ENCODE data around the gene CLSTN2.

Gene CLSTN2

DNA sequence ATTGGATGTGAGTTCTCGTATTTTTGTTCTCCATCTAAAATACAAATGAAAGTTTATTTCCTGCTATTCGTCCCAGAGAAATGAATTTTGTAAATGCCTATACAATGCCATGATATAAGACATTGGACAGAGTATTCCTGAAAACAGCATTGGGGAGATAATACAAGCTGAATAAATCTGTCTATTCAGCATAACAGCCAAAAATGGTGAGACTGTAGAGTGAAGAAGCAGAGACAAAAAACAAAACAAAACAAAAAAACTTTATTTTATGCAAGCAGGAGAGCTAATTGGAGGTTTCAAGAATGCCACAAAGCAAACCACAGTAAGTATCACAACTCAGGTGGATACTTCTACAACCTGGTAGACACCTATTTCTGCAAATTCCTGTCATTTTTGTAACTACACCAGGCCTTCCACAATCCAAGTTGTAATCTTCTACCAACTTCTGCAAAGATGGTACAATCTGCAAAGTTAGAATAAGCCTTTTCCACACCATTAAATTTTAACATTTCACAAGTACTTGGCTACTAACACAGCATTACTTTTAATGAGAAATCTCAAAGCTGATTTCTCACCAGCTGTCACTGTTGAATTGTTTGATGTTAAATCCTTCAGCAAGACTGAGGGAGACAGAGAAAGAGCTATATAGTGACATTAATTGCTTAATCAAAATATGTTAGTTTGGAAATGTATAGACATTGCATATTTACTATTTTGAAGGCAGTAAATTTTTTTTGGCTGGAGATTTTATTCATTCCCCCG, 163.1 kb downstream of the CLSTN2 start:
- no peak for DNase-seq

DNA sequence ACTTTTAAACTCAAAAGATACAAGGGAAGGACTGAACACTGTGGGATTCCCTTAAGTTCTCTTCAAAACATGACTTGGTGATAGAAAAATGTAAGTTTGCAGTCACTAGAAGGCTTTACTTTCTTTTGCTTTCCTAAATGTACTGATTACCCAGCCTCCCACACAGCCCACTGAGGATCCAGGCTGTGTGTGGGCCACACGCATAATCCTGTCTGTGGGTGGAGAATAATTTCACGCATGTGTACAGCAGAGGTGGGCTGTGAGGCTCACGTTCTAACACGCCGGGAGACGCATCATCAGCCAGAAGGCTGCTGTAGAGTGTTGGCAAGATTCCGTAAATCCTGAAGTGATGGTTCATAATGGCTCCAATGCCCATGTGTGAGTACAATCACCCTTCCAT, 165.5 kb downstream of the CLSTN2 start:
- no peak for DNase-seq

DNA sequence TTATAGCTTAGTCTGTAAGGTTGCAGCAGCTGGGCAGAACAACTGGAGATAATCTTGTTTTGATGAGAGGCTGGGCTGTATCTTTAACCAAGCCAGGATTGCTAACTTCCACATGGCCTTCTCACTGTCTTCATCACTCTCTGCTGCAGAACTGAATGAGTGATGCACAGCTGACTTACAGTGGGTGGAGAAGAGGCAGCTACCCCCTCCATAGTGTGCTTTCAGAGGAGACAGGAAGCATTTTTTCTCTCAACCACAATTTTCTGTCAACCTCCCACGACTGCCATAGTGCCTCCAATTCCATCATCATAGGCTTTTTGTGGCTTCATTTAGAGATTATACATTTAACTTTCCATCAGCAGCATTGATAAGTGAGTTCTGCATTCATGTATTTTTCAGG, 168.2 kb downstream of the CLSTN2 start:
- DNase-seq = no peak

GRCh38 chr3:140103986-140104645, 169.1 kb downstream of the CLSTN2 start:
- DNase-seq = no peak

GRCh38 chr3:140113996-140114788, 179.2 kb downstream of the CLSTN2 start:
- DNase-seq = no peak

DNA sequence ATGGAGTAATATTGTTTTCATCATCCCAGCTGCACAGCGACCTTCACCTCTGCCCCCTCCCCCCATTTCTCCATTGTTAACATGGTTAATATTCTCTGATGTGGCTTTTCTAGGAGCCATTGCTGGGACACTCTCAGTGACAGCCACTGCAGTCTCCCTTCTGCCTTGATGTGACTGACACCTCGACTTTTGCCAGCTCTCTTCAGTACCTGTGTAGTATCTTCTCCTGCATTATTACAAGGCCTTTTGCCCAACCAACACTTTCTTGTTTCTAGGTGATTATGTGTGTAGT, 179.8 kb downstream of the CLSTN2 start:
- no peak for DNase-seq

GRCh38 chr3:140117096-140117526, 182.1 kb downstream of the CLSTN2 start:
- DNase-seq = no peak

DNA sequence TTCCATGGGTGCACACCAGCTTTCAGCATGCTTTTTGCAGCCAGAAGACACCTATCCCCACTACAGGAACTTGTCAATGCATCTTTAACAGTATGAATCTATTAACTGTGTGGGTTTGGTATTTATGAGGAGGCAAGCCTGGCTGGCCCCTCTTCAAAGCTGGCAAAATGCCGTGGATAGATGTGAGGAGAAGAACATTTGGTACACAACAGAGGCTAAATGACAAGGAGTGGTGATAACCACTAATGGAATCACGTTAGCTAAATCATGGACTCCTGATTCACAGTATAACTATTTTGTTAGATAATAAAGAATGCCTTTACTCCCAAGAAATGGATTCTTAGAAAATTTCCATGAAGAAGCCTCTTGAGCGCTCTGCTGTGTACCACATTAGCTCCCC, 187.2 kb downstream of the CLSTN2 start:
- no peak for DNase-seq

GRCh38 chr3:140128217-140128616, 193.2 kb downstream of the CLSTN2 start:
- no peak for DNase-seq

DNA sequence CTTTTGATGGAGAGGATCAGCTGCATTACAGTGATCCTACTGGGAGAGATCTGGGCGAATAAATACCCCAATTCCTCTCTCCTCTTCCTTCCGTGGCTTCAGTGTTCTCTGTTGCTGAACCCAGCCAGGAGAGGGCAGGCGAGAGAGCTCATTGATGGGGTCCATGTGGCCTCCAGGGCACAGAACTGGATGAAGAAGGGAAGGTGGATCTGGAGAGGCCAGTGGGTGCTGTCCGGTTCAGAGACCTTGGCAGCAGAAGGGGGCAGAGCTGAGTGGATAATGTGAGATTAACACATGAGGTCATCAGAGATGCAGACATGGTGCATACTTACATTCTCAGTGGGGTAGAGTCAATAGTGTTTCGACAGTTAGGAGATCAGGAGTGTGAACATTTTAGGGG, 193.6 kb downstream of the CLSTN2 start:
- DNase-seq = no peak

DNA sequence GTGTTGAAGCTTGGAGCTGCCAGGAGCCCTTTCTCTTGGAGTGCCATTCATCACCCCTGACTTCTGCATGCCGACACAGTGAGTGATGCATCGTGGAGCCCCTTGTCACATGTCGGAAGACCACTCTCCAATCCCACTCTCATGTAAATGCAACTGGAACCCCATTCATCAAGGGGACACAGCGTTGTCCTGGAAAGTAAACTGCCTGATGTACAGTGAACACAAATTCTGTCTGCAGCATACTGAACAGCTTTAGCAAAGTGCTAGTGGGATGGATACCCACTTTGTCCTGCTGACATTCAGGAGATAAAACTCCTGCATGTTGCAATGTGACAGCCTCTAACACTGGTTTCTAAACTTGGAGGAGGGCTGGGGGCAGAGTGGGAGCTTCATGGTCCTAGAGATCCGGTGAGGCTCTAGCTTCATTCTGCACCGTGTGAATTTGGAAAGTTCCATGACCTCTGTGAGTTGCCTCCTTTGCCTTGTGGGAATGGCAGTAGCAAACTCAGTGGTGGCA, 194.8 kb downstream of the CLSTN2 start:
- no peak for DNase-seq

GRCh38 chr3:140131895-140132294, 196.9 kb downstream of the CLSTN2 start:
- no peak for DNase-seq

DNA sequence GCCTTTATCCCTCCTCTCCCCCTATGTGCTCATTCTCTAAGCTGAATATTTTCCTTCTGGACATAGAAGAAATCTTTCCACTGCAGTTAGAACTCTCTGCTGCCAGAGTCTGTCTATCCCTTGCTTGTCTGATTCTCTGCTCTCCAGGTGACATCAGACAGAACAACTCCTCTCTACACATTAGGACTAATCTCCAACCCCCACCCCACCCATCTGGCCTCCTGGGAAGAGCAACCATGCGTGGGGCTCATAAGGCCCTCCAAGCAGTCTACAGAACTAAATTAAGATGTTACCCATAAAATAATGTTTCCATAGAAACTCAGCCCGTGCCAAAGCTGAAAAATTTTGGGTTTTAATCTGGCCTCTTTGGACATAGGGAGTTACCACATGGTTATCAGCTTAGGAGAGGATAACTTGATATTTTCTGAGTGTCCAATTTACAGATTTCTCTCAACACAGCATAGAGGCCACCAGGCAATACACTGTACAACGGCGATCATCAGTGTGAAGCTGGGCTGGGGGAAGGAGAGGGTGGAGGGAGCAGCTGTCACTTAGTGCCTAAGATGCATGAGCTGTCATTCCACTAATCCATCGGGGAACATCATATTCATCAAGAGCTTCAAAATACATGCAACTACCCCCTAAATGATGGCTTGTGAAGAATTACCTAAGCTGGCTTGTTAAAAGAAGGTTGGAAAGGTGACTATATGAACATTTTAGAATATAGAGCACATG, 199.4 kb downstream of the CLSTN2 start:
- DNase-seq = no peak

- no peak for DNase-seq
Observed at GRCh38 chr3:140135461-140135860, 200.5 kb downstream of the CLSTN2 start.

GRCh38 chr3:140143367-140144069, 208.5 kb downstream of the CLSTN2 start:
- DNase-seq = no peak

GRCh38 chr3:140145528-140145927, 210.5 kb downstream of the CLSTN2 start:
- no peak for DNase-seq

- DNase-seq = no peak
Observed at GRCh38 chr3:140146668-140147067, 211.7 kb downstream of the CLSTN2 start.

- no peak for DNase-seq
Observed at GRCh38 chr3:140147965-140148490, 213.0 kb downstream of the CLSTN2 start.

DNA sequence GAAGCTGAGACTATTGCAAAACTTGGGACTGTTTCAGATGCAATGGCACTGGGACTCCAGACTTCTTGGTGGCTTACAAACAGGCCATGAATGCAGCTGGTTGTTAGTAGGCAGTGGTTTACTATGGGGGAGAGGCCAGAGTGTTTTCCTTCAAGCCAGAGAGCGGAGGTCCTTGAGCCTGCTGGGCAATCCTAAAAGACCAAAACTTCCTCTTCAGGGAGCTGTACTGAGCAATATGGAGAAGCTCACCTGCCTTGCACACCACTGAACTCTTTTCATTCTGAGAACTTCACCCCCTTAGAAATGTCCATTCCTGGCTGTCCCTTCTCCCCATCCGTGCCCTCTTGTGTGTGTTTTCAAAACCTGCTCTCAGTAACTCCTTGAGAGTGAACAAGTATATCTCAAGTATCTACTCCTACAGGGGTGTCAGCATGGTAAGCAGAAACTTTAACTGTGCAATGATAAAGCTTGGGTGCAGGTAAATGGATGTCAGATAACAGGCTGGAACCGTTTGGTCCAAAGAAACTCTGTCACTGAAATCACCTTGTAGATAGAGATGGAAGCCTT, 213.9 kb downstream of the CLSTN2 start:
- DNase-seq = no peak

GRCh38 chr3:140151321-140151720, 216.3 kb downstream of the CLSTN2 start:
- no peak for DNase-seq

GRCh38 chr3:140152851-140153639, 218.1 kb downstream of the CLSTN2 start:
- DNase-seq = no peak
